ENCODE results near the gene ZNF362.
"Not testable (repeated sequence)": the region's sequence is repeated elsewhere in the genome, so short reads cannot be mapped to it uniquely, and the experiment has no call there.

ZNF362 gene

GRCh38 chr1:33256471-33257206 lies at the start of gene ZNF362:
ZNF362 (plus strand) TSS chr1:33256492; CDS start chr1:33270575, 14,083 bp downstream.
- DNase-seq = peak; percentile 63

GRCh38 chr1:33211972-33212371 lies 44.3 kb upstream of the ZNF362 start:
- no peak for DNase-seq

- no peak for DNase-seq
These were observed 36.2 kb upstream of the ZNF362 start for GRCh38 chr1:33219886-33220661.

GRCh38 chr1:33220676-33221384 lies 35.5 kb upstream of the ZNF362 start:
- no peak for DNase-seq

GRCh38 chr1:33221385-33221758 lies 34.9 kb upstream of the ZNF362 start:
- no peak for DNase-seq

- no peak for DNase-seq
These were observed 33.9 kb upstream of the ZNF362 start for GRCh38 chr1:33222381-33222780.

GRCh38 chr1:33224166-33224707 lies 32.1 kb upstream of the ZNF362 start:
- DNase-seq = no peak

- no peak for DNase-seq
These were observed 30.7 kb upstream of the ZNF362 start for GRCh38 chr1:33225586-33225985.

- no peak for DNase-seq
These were observed 27.3 kb upstream of the ZNF362 start for GRCh38 chr1:33228935-33229487.

- no peak for DNase-seq
These were observed 25.1 kb upstream of the ZNF362 start for GRCh38 chr1:33231166-33231565.

GRCh38 chr1:33232716-33233115 lies 23.6 kb upstream of the ZNF362 start:
- no peak for DNase-seq

- no peak for DNase-seq
These were observed 22.2 kb upstream of the ZNF362 start for GRCh38 chr1:33234131-33234530.

- no peak for DNase-seq
These were observed 21.7 kb upstream of the ZNF362 start for GRCh38 chr1:33234588-33234990.

- DNase-seq = no peak
These were observed 20.8 kb upstream of the ZNF362 start for GRCh38 chr1:33235521-33235920.

GRCh38 chr1:33236498-33236897 lies 19.8 kb upstream of the ZNF362 start:
- DNase-seq = no peak

- no peak for DNase-seq
These were observed 18.7 kb upstream of the ZNF362 start for GRCh38 chr1:33237579-33237978.

- DNase-seq = not testable (repeated sequence)
These were observed 18.0 kb upstream of the ZNF362 start for GRCh38 chr1:33238194-33238724.

- DNase-seq = not testable (repeated sequence)
These were observed 16.9 kb upstream of the ZNF362 start for GRCh38 chr1:33239410-33239809.

GRCh38 chr1:33241866-33242265 lies 14.4 kb upstream of the ZNF362 start:
- DNase-seq = no peak

GRCh38 chr1:33242652-33243051 lies 13.6 kb upstream of the ZNF362 start:
- DNase-seq = no peak

- DNase-seq = no peak
These were observed 12.0 kb upstream of the ZNF362 start for GRCh38 chr1:33244143-33244808.

- DNase-seq = no peak
These were observed 11.5 kb upstream of the ZNF362 start for GRCh38 chr1:33244809-33245186.

All from activated gamma-delta T cell treated with Interleukin-2 at 50 U/mL for 16 hours (primary cell).